Skeletal muscle tissue (tissue), 4 donors: ENCODE data around the gene DISP3. TPM values are rescaled to one million over a fixed set of nuclear protein-coding genes. Genes with fewer than 3 reads are reported as not detected.

Experiments
- H3K27ac ChIP-seq: one replicate; pipeline ENCODE4 v1.7.0; 2013; ENCODE audit warnings: mild to moderate bottlenecking, low read depth, low read length, inconsistent platforms
- H3K27me3 ChIP-seq, 3 donors: one replicate each; pipeline ENCODE4 v1.7.0; 2013; ENCODE audit warnings: low read length in 3 of 3; ENCODE audit not compliant: control insufficient read depth in 3 of 3, insufficient read depth in 3 of 3
- H3K36me3 ChIP-seq, 3 donors: one replicate each; pipeline ENCODE4 v1.7.0; 2013; ENCODE audit warnings: low read length in 3 of 3; ENCODE audit not compliant: control insufficient read depth in 3 of 3, insufficient read depth in 3 of 3
- H3K4me1 ChIP-seq, 3 donors: one replicate each; pipeline ENCODE4 v1.7.0; 2013; ENCODE audit warnings: low read length in 3 of 3, mild to moderate bottlenecking in 3 of 3; ENCODE audit not compliant: control insufficient read depth in 3 of 3, insufficient read depth in 3 of 3
- H3K4me3 ChIP-seq, 3 donors: one replicate each; pipeline ENCODE4 v1.7.0; 2013; ENCODE audit warnings: low read length in 3 of 3
- H3K9ac ChIP-seq, 3 donors: one replicate each; pipeline ENCODE4 v1.7.0; 2013; ENCODE audit warnings: low read length in 3 of 3, mild to moderate bottlenecking in 3 of 3, moderate library complexity in 2 of 3, low read depth in 1 of 3
- H3K9me3 ChIP-seq, 3 donors: one replicate each; pipeline ENCODE4 v1.7.0; 2013; ENCODE audit warnings: low read length in 3 of 3; ENCODE audit not compliant: control insufficient read depth in 3 of 3
- total RNA-seq: library from RNA; depleted of rRNA; stranded (reverse); fragments of >200 nt; gene quantifications from one replicate; pipeline ENCODE4 v1.2.3, GENCODE V29; 2014
- donor health status: Osteomylitis.

DISP3 gene
- total RNA-seq, 1 donor from 2014 or later: not detected

- peaks cover 29 to 77% (median 59%) of the 10 kb centered on the region in 3 donors for H3K27me3 ChIP-seq
- no peak overlapping the region for H3K4me3 ChIP-seq
- no peak overlapping the region for H3K27ac ChIP-seq
- no peaks in the 10 kb centered on the region for H3K4me1 ChIP-seq
- no peak overlapping the region for H3K9ac ChIP-seq
- no peaks in the 10 kb centered on the region for H3K36me3 ChIP-seq
- no peaks in the 10 kb centered on the region for H3K9me3 ChIP-seq
These were observed 80.1 kb downstream of the DISP3 start for GRCh38 chr1:11558871-11559590.

GRCh38 chr1:11559591-11559970, 80.6 kb downstream of the DISP3 start:
- no peaks in the 10 kb centered on the region for H3K9me3 ChIP-seq
- H3K36me3 ChIP-seq: no peaks in the 10 kb centered on the region
- H3K27me3 ChIP-seq: peaks cover 28 to 72% (median 54%) of the 10 kb centered on the region in 3 donors
- H3K4me1 ChIP-seq: no peaks in the 10 kb centered on the region
- no peak overlapping the region for H3K4me3 ChIP-seq
- H3K27ac ChIP-seq: no peak overlapping the region
- no peak overlapping the region for H3K9ac ChIP-seq

GRCh38 chr1:11560061-11560460, 81.1 kb downstream of the DISP3 start:
- peaks cover 28 to 69% (median 49%) of the 10 kb centered on the region in 3 donors for H3K27me3 ChIP-seq

GRCh38 chr1:11561740-11562139, 82.8 kb downstream of the DISP3 start:
- H3K9ac ChIP-seq: no peak overlapping the region
- H3K4me1 ChIP-seq: no peaks in the 10 kb centered on the region
- no peaks in the 10 kb centered on the region for H3K9me3 ChIP-seq
- H3K27me3 ChIP-seq: peaks cover 23 to 66% (median 33%) of the 10 kb centered on the region in 3 donors
- H3K36me3 ChIP-seq: no peaks in the 10 kb centered on the region
- H3K27ac ChIP-seq: no peak overlapping the region
- no peak overlapping the region for H3K4me3 ChIP-seq

More at GRCh38 chr1:11560061-11560460, 81.1 kb downstream of the DISP3 start:
- H3K36me3 ChIP-seq: no peaks in the 10 kb centered on the region
- H3K9ac ChIP-seq: no peak overlapping the region
- H3K9me3 ChIP-seq: no peaks in the 10 kb centered on the region
- no peak overlapping the region for H3K27ac ChIP-seq
- H3K4me1 ChIP-seq: no peaks in the 10 kb centered on the region
- H3K4me3 ChIP-seq: no peak overlapping the region

GRCh38 chr1:11562664-11563063, 83.7 kb downstream of the DISP3 start:
- Histone ChIP-seq H3K9ac (no peak overlapping the region), H3K27ac (no peak overlapping the region), H3K36me3 (no peaks in the 10 kb centered on the region), H3K27me3 (peaks cover 20 to 67% (median 34%) of the 10 kb centered on the region in 3 donors), H3K4me1 (no peaks in the 10 kb centered on the region), H3K4me3 (no peak overlapping the region), H3K9me3 (no peaks in the 10 kb centered on the region)

- Histone ChIP-seq H3K27ac (no peak overlapping the region), H3K4me3 (no peak overlapping the region), H3K36me3 (no peaks in the 10 kb centered on the region), H3K9me3 (no peaks in the 10 kb centered on the region), H3K27me3 (peaks cover 15 to 64% (median 34%) of the 10 kb centered on the region in 3 donors), H3K9ac (no peak overlapping the region), H3K4me1 (no peaks in the 10 kb centered on the region)
These were observed 84.7 kb downstream of the DISP3 start for GRCh38 chr1:11563560-11564069.

- Histone ChIP-seq H3K9me3 (no peaks in the 10 kb centered on the region), H3K9ac (no peak overlapping the region), H3K36me3 (no peaks in the 10 kb centered on the region), H3K27ac (no peak overlapping the region), H3K27me3 (peaks cover 10 to 58% (median 31%) of the 10 kb centered on the region in 3 donors), H3K4me3 (no peak overlapping the region), H3K4me1 (no peaks in the 10 kb centered on the region)
These were observed 85.3 kb downstream of the DISP3 start for GRCh38 chr1:11564237-11564636.

- H3K4me1 ChIP-seq: peaks cover 0 to 3% (median 0%) of the 10 kb centered on the region in 3 donors
- H3K9ac ChIP-seq: no peak overlapping the region
- no peak overlapping the region for H3K4me3 ChIP-seq
- no peak overlapping the region for H3K27ac ChIP-seq
- no peaks in the 10 kb centered on the region for H3K36me3 ChIP-seq
- H3K27me3 ChIP-seq: peaks cover 21 to 60% (median 33%) of the 10 kb centered on the region in 3 donors
- no peaks in the 10 kb centered on the region for H3K9me3 ChIP-seq
These were observed 87.3 kb downstream of the DISP3 start for GRCh38 chr1:11566042-11566850.

GRCh38 chr1:11567244-11568065, 88.5 kb downstream of the DISP3 start:
- no peak overlapping the region for H3K4me3 ChIP-seq
- peaks cover 0 to 8% (median 0%) of the 10 kb centered on the region in 3 donors for H3K4me1 ChIP-seq
- H3K36me3 ChIP-seq: no peaks in the 10 kb centered on the region
- H3K27ac ChIP-seq: no peak overlapping the region
- no peaks in the 10 kb centered on the region for H3K9me3 ChIP-seq
- no peak overlapping the region for H3K9ac ChIP-seq
- peaks cover 23 to 65% (median 41%) of the 10 kb centered on the region in 3 donors for H3K27me3 ChIP-seq
